NCI-H2081 (cell line): ENCODE measurements around the gene CSF1.

Experiments used
- DNase-seq, 2 experiments: peaks; one replicate each; lab custom pipeline; 2025; lab: John Stamatoyannopoulos, UW

Gene CSF1

GRCh38 chr1:109882288-109883245, 28.1 kb upstream of the CSF1 start:
- DNase-seq, result no peak

- no peak for DNase-seq
Measured at GRCh38 chr1:109883248-109883955, 27.2 kb upstream of the CSF1 start.

DNA sequence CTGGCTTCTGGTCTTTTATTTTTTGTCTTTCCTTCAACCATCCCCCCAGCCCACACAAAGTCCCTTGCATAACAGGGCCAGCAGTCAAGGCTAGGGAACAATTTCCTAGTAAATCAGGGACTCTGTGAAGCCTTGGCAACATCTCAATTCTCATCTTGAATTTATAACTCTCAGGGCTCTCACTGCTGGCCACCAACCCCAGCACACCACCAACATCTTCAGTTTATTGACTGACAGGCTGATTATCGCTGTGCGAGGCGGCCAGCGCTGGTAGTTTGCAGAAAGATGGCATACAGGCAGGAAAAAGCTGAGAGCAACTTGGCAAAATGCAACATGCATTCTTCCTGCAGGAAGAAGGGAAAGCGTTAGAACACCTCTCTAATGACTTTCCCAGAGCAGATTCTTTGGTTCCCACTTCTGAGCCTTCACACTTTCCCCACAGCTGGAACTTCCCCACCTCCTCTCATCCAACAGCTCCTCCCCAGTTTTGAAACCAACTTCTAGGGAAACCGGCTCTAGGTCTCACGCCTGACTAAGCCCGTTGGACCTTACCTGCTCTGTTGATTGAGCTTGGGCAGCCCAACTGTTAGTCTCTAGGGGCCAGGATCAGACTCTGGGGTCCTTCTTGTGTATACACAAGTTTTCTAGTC, 26.3 kb upstream of the CSF1 start:
- DNase-seq, result no peak

DNA sequence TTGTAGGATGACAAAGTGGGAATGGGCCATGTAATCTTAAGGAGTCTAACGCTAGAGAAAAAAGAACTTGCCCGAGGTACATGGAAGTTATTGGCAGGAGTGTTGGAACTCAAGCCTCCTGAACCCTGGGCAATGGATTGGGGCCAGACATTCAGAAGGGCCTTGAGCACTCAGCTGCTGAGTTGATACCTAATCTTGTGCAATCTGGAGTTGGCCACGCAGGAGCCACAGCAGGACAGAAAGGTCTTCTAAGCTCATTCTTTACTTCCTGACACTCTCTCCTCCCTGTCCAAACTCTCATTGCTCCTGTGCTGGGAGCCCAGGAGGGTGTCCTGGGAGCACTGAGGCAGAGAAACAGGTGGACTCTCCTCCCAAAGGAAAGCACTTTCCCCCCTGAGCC, 25.1 kb upstream of the CSF1 start:
- no peak for DNase-seq

- no peak for DNase-seq
Measured at GRCh38 chr1:109886827-109887226, 23.8 kb upstream of the CSF1 start.

- DNase-seq, result no peak
Measured at GRCh38 chr1:109887271-109887670, 23.4 kb upstream of the CSF1 start.

- DNase-seq, result no peak
Measured at GRCh38 chr1:109887884-109888283, 22.8 kb upstream of the CSF1 start.

DNA sequence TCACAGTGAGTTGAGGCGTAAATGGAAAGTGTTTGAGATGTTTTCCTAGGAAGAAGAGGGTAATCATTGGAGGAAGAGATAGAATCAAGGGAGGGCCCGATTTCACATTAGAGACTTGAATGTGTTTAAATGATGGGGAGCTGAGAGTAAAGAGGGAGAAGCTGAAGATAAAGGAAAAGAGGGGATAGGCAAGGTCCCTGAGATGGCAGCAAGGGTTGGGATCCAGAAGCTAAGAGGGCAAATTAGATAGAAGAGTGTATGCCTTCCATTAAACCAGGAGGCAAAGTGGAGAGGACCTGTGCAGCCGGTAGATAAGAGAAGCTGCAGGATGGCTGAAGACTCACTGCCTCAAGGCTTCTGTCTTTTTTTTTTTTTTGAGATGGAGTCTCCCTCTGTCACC, 21.6 kb upstream of the CSF1 start:
- DNase-seq, result no peak

DNA sequence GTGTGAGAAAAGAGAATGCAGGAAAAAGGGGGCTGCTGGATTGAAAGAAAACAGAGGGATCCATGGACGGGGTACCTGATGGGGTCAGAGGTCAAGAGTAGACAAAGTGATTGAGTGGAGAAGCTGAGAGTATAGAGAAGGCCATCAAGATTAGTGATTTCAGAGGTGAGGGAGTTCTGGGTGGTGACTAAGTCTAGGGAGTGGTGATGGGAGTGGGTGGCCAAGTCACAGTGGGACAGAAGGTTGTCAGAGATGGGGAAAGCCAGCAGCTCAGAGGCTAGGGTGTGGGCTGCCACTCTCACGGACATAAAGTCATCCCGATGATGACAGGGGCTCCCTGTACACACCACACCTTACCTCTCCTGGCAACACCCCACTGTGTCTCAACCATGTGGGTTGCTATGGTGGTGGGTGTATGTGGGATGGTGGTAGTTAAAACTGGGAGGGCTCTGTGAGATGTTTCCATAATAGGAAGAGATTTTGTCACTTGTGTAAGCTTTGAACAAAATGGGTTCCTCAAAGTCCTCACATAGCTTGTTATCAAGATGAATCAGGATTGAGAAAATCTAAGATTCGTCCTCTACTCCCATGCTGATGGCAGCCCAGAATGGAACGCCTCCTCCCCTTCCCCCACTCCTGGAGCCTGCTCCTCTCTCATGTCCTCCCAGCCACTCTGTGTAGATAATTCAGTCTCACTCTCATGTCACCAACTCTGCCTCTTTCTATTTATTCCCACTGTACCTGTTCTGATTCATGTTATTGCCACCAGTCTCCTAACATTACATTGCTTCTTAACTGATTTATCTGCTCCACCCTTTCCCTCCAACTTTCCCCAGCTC, 20.3 kb upstream of the CSF1 start:
- no peak for DNase-seq

DNA sequence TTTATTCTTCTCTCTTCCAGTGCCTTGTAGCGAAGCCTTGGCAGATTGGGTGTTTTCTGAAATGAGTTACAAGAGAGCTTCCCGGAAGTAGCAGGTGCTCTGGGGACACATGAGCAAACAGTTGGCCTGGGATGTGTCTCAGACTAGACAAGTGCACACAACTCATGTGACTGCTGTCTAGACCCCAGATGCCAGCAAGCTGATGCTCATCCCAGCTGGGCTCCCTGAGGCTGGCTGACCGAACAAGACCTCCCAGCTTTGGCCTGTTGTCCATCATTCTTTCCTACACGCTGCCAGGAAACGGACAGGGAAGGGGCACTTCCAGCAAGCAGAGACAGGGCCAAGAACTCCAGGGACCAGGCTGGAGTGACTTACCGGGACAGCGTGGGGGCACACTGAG, 18.7 kb upstream of the CSF1 start:
- no peak for DNase-seq

DNA sequence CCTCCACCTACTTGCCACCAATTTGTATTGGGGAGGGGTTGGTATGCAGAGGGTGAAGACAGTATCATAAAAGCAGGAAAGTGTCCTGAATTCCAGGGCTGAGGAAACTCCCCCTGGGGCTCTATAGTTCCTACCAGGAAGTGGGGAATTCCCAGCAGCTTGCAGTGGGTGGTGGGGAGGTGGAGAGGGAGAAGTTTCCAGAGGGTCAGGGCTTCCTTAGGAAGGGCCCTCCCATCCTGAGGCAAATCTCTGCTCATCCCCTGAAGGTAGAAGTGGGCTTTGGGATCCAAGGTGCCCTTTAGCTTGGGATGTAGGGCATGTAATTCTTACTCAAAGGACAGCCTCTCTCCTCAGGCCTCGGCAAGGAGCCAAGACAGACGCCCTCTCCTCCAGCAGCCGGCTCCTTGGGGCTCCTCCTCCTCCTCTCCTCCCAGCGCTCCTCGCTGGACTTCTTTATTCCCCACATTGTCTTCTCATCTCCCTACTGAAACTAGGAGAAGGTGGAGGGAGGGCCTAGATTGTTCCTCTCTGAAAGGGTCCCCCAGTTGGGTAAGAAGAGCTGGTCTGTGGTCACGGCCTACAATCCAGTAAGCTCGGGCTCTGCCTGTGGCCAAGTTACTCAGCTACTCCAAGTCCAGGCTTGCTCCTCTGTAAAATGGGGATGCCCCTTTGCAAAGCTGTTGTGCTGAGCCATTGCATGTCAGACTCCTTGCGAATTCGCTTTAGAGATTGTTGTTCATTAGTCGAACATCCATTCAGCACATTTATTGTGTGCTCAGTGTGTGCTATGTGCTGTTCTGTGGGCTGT, 17.9 kb upstream of the CSF1 start:
- DNase-seq, result no peak

GRCh38 chr1:109893532-109894171, 17.0 kb upstream of the CSF1 start:
- no peak for DNase-seq

- DNase-seq, result no peak
Measured at GRCh38 chr1:109894823-109895719, 15.6 kb upstream of the CSF1 start.

DNA sequence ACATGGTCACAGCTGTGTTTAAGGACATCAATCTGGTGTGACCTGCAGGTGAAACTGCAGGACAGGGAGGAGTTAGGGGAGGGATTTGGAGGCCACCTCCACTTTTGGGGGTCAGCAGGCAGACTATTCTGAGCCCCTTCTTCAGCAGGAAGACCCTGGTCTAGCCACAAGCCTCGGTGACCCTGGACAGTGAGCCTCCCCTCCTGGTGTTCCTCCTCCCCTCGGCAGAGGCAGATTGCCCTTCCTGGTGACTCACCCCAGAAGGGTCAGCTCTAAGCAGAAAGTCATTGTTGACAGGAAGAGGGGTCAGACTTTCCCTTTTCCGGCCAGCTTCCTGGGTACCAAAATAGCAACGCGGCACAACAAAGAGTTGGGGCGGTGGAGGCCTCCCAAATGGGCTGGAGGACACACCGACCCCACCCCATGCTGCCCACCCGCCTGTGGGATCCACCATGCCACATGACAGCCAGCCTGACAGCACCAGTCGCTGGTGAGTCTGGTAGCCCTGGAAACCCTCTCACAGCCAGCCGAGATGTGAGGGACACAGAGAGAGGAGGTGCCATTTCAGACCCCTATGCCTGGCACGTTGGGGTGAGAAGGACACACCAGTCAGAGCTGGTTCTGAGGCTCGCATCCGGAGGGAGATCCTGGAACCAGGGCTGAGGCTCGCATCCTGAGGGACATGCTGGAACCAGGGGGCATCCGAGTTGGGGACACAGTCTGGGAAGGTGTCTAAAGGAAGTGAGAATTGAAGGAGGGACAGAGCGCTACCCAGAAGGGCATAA, 14.7 kb upstream of the CSF1 start:
- no peak for DNase-seq

DNA sequence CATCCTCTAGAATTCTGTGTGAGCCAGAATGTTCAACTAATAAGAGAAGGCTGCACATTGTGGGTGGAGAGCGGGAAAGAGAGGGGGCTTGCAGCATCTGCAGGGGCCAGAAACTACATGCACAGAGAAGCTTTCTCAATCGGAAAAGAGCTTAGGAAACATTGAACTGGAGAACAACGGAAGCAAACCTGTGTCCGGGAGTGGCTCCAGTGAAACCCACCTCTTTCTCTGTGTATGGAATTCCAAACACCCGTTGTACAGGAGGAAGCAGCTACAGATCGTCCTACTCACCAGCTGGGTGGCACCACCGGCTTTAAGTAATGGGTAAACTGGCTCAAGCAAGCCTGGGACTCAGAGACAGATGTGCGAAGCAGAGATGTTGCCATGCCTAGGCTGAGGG, 14.0 kb upstream of the CSF1 start:
- no peak for DNase-seq

DNA sequence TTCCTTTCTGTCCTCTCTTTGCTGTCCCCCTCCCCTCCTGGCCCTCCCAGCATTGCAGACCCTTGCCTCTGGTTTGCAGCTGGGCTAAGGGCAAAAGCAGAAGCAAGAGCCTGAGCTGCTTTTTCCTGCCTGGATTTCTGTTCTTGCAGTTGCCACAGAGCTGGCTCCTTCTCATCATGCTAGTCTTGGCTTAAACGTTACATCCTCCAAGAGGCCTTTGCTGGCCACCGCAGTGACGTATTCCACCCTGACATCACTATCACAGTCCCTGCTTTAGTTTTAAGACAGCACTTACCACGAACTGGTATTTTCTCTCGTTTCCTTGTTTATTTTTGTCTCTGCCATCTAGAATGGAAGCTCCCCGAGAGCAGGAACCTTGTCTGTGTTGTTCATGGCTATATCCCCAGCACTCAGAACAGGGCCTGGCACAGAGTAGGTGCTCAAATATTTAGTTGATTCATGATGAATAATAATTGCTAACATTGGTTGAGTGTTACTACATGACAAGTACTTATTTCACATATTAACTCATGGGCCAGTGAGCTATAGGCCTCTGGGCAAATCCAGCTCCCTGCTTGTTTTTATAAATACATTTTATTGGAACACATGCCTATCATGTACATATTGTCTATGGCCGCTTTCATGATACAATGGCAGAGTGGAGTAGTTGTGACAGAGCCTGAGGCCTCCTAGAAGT, 13.2 kb upstream of the CSF1 start:
- no peak for DNase-seq

GRCh38 chr1:109898842-109899241, 11.8 kb upstream of the CSF1 start:
- no peak for DNase-seq

DNA sequence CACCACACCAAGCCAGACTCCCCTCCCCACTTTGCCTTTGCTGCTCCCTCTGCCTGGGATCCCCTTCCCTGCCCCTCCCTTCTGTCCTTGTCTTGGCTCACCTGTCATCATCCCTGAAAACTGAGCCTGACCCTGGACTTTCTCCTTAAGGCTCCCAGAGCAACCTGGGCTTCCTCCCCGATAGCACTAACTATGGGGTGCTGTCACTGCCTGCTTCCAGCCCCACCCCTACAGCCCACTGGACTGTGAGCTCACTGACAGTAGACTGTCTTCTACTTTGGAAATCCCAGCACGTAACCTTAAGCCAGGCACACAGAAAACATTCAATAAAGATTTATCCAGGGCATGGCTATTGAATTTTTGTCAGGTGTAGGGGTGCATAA, 9.5 kb upstream of the CSF1 start:
- DNase-seq, result no peak
